Endothelial cell of umbilical vein (primary cell): ENCODE measurements around the gene EEIG1. TPM values are rescaled to one million over a fixed set of nuclear protein-coding genes. Genes with fewer than 3 reads are reported as not detected.

ENCODE experiments used
- BruUV-seq: library from RNA; stranded (reverse); fragments of 400-500 nt; replicated peaks from 2 replicates; lab custom pipeline; 2021; lab: Mats Ljungman, UMichigan
- CTCF ChIA-PET: fragments of 300-600, 350-600 bp; sonication (Branson Sonifier 250); formaldehyde crosslinking; loops from one replicate; lab custom pipeline; 2021; ENCODE audit warnings: antibody characterized with exemption, inconsistent platforms; lab: Charles Lee
- POLR2A ChIA-PET: fragments of 300-600, 350-600 bp; sonication (Branson Sonifier 250); formaldehyde crosslinking; loops from one replicate; lab custom pipeline; 2021; ENCODE audit warnings: antibody characterized with exemption, inconsistent platforms; lab: Charles Lee
- DNase-seq: peaks from one replicate; pipeline ENCODE4 v3.0.0-alpha.2; 2011; ENCODE audit warnings: low read depth, low spot score
- FAIRE-seq: peaks from 2 replicates; lab custom pipeline; 2011; peaks lifted over from hg19 to GRCh38; lab: Jason Lieb, UNC
- H2AFZ ChIP-seq: 2 replicates; pipeline ENCODE4 v1.6.0; 2012; ENCODE audit warnings: low read depth, low read length, control low read depth, inconsistent platforms
- H3K27ac ChIP-seq: 2 replicates; pipeline ENCODE4 v1.5.1; 2011; ENCODE audit warnings: low read depth, mild to moderate bottlenecking, control low read depth, low read length, moderate library complexity; ENCODE audit not compliant: insufficient read depth
- H3K27me3 ChIP-seq, 2 experiments: 2 replicates each; pipeline versions ENCODE4 v1.6.0 to v1.6.1; 2011; ENCODE audit warnings: low read length in 2 of 2, mixed read lengths in 1 of 2; ENCODE audit not compliant: control insufficient read depth in 2 of 2, insufficient read depth in 2 of 2
- H3K36me3 ChIP-seq, 2 experiments: 2 replicates in 1 of 2; 3 replicates in 1 of 2; pipeline ENCODE4 v1.5.1; 2011; ENCODE audit warnings: low read length in 2 of 2, mild to moderate bottlenecking in 1 of 2, moderate library complexity in 1 of 2; ENCODE audit not compliant: control insufficient read depth in 2 of 2, insufficient read depth in 2 of 2; ENCODE audit errors: extremely low read depth in 1 of 2
- H3K4me1 ChIP-seq: 3 replicates; pipeline ENCODE4 v1.5.1; 2011; ENCODE audit warnings: mild to moderate bottlenecking, low read length; ENCODE audit not compliant: control insufficient read depth, insufficient read depth; ENCODE audit errors: extremely low read depth
- H3K4me2 ChIP-seq: 2 replicates; pipeline ENCODE4 v1.6.1; 2011; ENCODE audit warnings: low read length, control low read depth, mixed read lengths; ENCODE audit not compliant: insufficient read depth
- H3K4me3 ChIP-seq, 3 experiments: fragments of 200-600 bp in 1 of 3; sonication (generic), shearing (Covaris generic) in 1 of 3; replicated peaks in 1 of 3; 2 replicates each; pipeline ENCODE4 v1.5.1; 2011 to 2016; ENCODE audit warnings: control low read depth in 3 of 3, low read length in 3 of 3, mild to moderate bottlenecking in 2 of 3, inconsistent platforms in 1 of 3, low read depth in 1 of 3, moderate library complexity in 1 of 3; ENCODE audit not compliant: insufficient read depth in 1 of 3
- H3K79me2 ChIP-seq: 2 replicates; pipeline ENCODE4 v1.6.0; 2012; ENCODE audit warnings: low read length, inconsistent platforms; ENCODE audit not compliant: control insufficient read depth, insufficient read depth
- H3K9ac ChIP-seq: replicated peaks from 2 replicates; pipeline ENCODE3; 2011; ENCODE audit warnings: low read length, control low read depth; ENCODE audit not compliant: insufficient read depth; ENCODE audit errors: extremely low read depth
- H3K9me1 ChIP-seq: replicated peaks from 3 replicates; pipeline ENCODE4 v1.6.0; 2011; ENCODE audit warnings: mild to moderate bottlenecking, low read length; ENCODE audit not compliant: control insufficient read depth, insufficient read depth; ENCODE audit errors: extremely low read depth
- H3K9me3 ChIP-seq: replicated peaks from 2 replicates; pipeline ENCODE4 v1.5.1; 2012; ENCODE audit warnings: low read length, inconsistent platforms; ENCODE audit not compliant: control insufficient read depth, insufficient read depth
- H4K20me1 ChIP-seq: replicated peaks from 2 replicates; pipeline ENCODE3; 2011; ENCODE audit warnings: mild to moderate bottlenecking, low read length; ENCODE audit not compliant: control insufficient read depth, insufficient read depth; ENCODE audit errors: extremely low read depth
- EZH2 ChIP-seq: IDR thresholded peaks from 2 replicates; pipeline ENCODE4 v1.6.1; 2012; ENCODE audit warnings: borderline replicate concordance, low read depth, mild to moderate bottlenecking, moderate library complexity, low read length, inconsistent platforms; ENCODE audit not compliant: severe bottlenecking
- GATA2 ChIP-seq: IDR thresholded peaks from 2 replicates; pipeline ENCODE4 v1.7.0; 2011; ENCODE audit warnings: low read depth, mild to moderate bottlenecking, moderate library complexity, mixed read lengths, low read length; ENCODE audit not compliant: insufficient read length, insufficient read depth
- JUN ChIP-seq: IDR thresholded peaks from 2 replicates; pipeline ENCODE4 v1.6.1; 2011; ENCODE audit warnings: borderline replicate concordance, low read depth; ENCODE audit not compliant: insufficient read length, insufficient read depth
- POLR2AphosphoS5 ChIP-seq: IDR thresholded peaks from 2 replicates; pipeline ENCODE4 v1.6.1; 2012; ENCODE audit warnings: low read depth, mild to moderate bottlenecking, control low read depth, low read length, moderate library complexity; ENCODE audit not compliant: insufficient read depth
- dilution Hi-C: fragments of 300-500 bp; cut with MboI; formaldehyde crosslinking; loops from one replicate; pipeline ENCODE4 v1.15.0; 2019; ENCODE audit warnings: low sequenced_read_pairs; ENCODE audit not compliant: extremely low pct_ligation_motif_present
- intact Hi-C: fragments of 100-400 bp; cut with micrococcal nuclease; formaldehyde crosslinking; loops from one replicate; pipeline ENCODE4 v1.10.0; 2022
- polyA plus RNA-seq, 4 experiments: library from polyadenylated mRNA; depleted of rRNA in 3 of 4; stranded (reverse) in 3 of 4; unstranded in 1 of 4; fragments of >200 nt; gene quantifications; 2 replicates each; pipeline versions ENCODE4 v1.2.1 to v1.2.3, GENCODE V29; 2011 to 2012; ENCODE audit warnings: missing spikeins in 1 of 4
- total RNA-seq: library from RNA; stranded (reverse); gene quantifications from 2 replicates; pipeline ENCODE4 v1.2.3, GENCODE V29; 2021
- TF ChIP-seq, protein P1 (sequence below), 2 donors: IDR thresholded peaks; 1 replicate in 1 of 2; 2 replicates in 1 of 2; pipeline ENCODE4 v1.5.1; 2011; ENCODE audit warnings: low read length in 2 of 2, mild to moderate bottlenecking in 2 of 2, moderate library complexity in 2 of 2, control low read depth in 1 of 2, inconsistent platforms in 1 of 2, low read depth in 1 of 2; ENCODE audit not compliant: insufficient read depth in 1 of 2; ENCODE audit errors: extremely low read depth in 1 of 2
- TF ChIP-seq, protein P2 (sequence below): IDR thresholded peaks from 2 replicates; pipeline ENCODE4 v1.6.1; 2011; ENCODE audit not compliant: insufficient read depth, insufficient read length

EEIG1 gene
- total and polyA plus RNA-seq, 2 donors (not counting 3 experiments of a cell fraction or from before 2014, with no cell fraction given) = 8.4 to 19.0 TPM

- ChIA-PET CTCF (interaction anchor here (1.0 kb wide), 2 partner anchors 11 to 48 kb away, joined by 3 to 4 read pairs; no protein-coding TSS in a partner anchor), POLR2A (no interaction called here)
- no peaks in the 10 kb centered on the region for H3K9me3 ChIP-seq
- no TSS peak for BruUV-seq
- H3K4me3 ChIP-seq = no peak overlapping the region
- no peak overlapping the region for H3K9ac ChIP-seq
- no peaks in the 10 kb centered on the region for H3K4me1 ChIP-seq
- no peaks in the 10 kb centered on the region for H3K79me2 ChIP-seq
- no peak for FAIRE-seq
- dilution Hi-C loops (no loop called here), intact Hi-C loops (no loop called here)
- no peak for TF ChIP-seq EZH2
- no peak for TF ChIP-seq JUN
- TF ChIP-seq GATA2 = no peak
- no peak for TF ChIP-seq POLR2AphosphoS5
- TF ChIP-seq, protein P1, sequence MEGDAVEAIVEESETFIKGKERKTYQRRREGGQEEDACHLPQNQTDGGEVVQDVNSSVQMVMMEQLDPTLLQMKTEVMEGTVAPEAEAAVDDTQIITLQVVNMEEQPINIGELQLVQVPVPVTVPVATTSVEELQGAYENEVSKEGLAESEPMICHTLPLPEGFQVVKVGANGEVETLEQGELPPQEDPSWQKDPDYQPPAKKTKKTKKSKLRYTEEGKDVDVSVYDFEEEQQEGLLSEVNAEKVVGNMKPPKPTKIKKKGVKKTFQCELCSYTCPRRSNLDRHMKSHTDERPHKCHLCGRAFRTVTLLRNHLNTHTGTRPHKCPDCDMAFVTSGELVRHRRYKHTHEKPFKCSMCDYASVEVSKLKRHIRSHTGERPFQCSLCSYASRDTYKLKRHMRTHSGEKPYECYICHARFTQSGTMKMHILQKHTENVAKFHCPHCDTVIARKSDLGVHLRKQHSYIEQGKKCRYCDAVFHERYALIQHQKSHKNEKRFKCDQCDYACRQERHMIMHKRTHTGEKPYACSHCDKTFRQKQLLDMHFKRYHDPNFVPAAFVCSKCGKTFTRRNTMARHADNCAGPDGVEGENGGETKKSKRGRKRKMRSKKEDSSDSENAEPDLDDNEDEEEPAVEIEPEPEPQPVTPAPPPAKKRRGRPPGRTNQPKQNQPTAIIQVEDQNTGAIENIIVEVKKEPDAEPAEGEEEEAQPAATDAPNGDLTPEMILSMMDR (IDR thresholded peaks at IDR 0.05; ENCODE audit: extremely low read depth in 1 of 2, insufficient read depth in 1 of 2, low read depth in 1 of 2, low read length in 2 of 2) = no peak
- TF ChIP-seq, protein P2, sequence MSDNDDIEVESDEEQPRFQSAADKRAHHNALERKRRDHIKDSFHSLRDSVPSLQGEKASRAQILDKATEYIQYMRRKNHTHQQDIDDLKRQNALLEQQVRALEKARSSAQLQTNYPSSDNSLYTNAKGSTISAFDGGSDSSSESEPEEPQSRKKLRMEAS = no peak
- H3K27ac ChIP-seq = no peak overlapping the region
- no peak overlapping the region for H3K4me2 ChIP-seq
- H4K20me1 ChIP-seq = no peaks in the 10 kb centered on the region
- no peak overlapping the region for H2AFZ ChIP-seq
- no peaks in the 10 kb centered on the region for H3K36me3 ChIP-seq
- H3K27me3 ChIP-seq = peaks cover 0 to 2% of the 10 kb centered on the region in 2 experiments
- H3K9me1 ChIP-seq = no peaks in the 10 kb centered on the region
- DNase-seq = no peak
These were observed 10.4 kb upstream of the EEIG1 start for GRCh38 chr9:127991017-127991756.
